MM.1S (cell line): ENCODE results near the gene SPATA17.

Source experiments
- DNase-seq: peaks from one replicate; pipeline ENCODE4 v3.0.0-alpha.2; 2015
- H2AFZ ChIP-seq: fragments of 300-600 bp; sonication (generic); 2 replicates; pipeline ENCODE4 v1.6.0; 2016; ENCODE audit warnings: antibody characterized with exemption, low read length
- H3F3A ChIP-seq: fragments of 300-600 bp; sonication (generic); 2 replicates; pipeline ENCODE4 v1.6.1; 2016; ENCODE audit warnings: mild to moderate bottlenecking, antibody characterized with exemption, low read length, moderate library complexity, mixed read lengths; ENCODE audit not compliant: insufficient read depth
- H3K27ac ChIP-seq: fragments of 300-600 bp; sonication (generic); 2 replicates; pipeline ENCODE4 v1.5.1; 2016; ENCODE audit warnings: mild to moderate bottlenecking, low read length
- H3K27me3 ChIP-seq: fragments of 300-600 bp; sonication (generic); replicated peaks from 2 replicates; pipeline ENCODE4 v1.6.0; 2016; ENCODE audit warnings: low read length; ENCODE audit not compliant: insufficient read depth
- H3K36me3 ChIP-seq: fragments of 300-600 bp; sonication (generic); replicated peaks from 2 replicates; pipeline ENCODE4 v1.6.1; 2016; ENCODE audit warnings: mild to moderate bottlenecking, low read length, mixed read lengths; ENCODE audit not compliant: insufficient read depth
- H3K4me1 ChIP-seq: fragments of 300-600 bp; sonication (generic); 2 replicates; pipeline ENCODE4 v1.6.1; 2016; ENCODE audit warnings: low read length, mixed read lengths
- H3K4me2 ChIP-seq: fragments of 300-600 bp; sonication (generic); 2 replicates; pipeline ENCODE4 v1.6.0; 2016; ENCODE audit warnings: low read depth, low read length
- H3K4me3 ChIP-seq: fragments of 300-600 bp; sonication (generic); 2 replicates; pipeline ENCODE4 v1.5.1; 2016; ENCODE audit warnings: low read length, mixed read lengths
- H3K79me2 ChIP-seq: fragments of 300-600 bp; sonication (generic); 2 replicates; pipeline ENCODE4 v1.6.1; 2016; ENCODE audit warnings: mixed run types, low read length, mixed read lengths
- H3K9ac ChIP-seq: fragments of 300-600 bp; sonication (generic); 2 replicates; pipeline ENCODE4 v1.6.1; 2016; ENCODE audit warnings: low read length, mixed read lengths
- H3K9me2 ChIP-seq: fragments of 300-600 bp; sonication (generic); replicated peaks from 2 replicates; pipeline ENCODE4 v1.6.1; 2016; ENCODE audit warnings: mild to moderate bottlenecking, low read length, mixed read lengths; ENCODE audit not compliant: insufficient read depth
- H3K9me3 ChIP-seq: fragments of 300-600 bp; sonication (generic); replicated peaks from 2 replicates; pipeline ENCODE4 v1.6.1; 2016; ENCODE audit warnings: mild to moderate bottlenecking, low read length, mixed read lengths; ENCODE audit not compliant: insufficient read depth
- H4K20me1 ChIP-seq: fragments of 300-600 bp; sonication (generic); 2 replicates; pipeline ENCODE4 v1.6.1; 2016; ENCODE audit warnings: mild to moderate bottlenecking, low read length, moderate library complexity, mixed read lengths; ENCODE audit not compliant: insufficient read depth
- CTCF ChIP-seq: fragments of 300-600 bp; sonication (generic); IDR thresholded peaks from 2 replicates; pipeline ENCODE4 v1.5.1; 2016; ENCODE audit warnings: antibody characterized with exemption, low read length, mixed read lengths
- EZH2 ChIP-seq: fragments of 300-600 bp; sonication (generic); optimal IDR thresholded peaks from 2 replicates; pipeline ENCODE3; 2017; ENCODE audit warnings: low read depth, mild to moderate bottlenecking, antibody characterized with exemption, low read length, mixed read lengths
- EZH2phosphoT487 ChIP-seq: fragments of 300-600 bp; sonication (generic); IDR thresholded peaks from 2 replicates; pipeline ENCODE4 v1.6.1; 2018; ENCODE audit warnings: antibody characterized with exemption, low read length

SPATA17 gene

GRCh38 chr1:217673387-217673786 is 42.2 kb downstream of the SPATA17 start:
- no peak overlapping the region for H3K4me2 ChIP-seq
- H3K4me3 ChIP-seq: no peak overlapping the region
- H3K27me3 ChIP-seq: no peaks in the 10 kb centered on the region
- H3K36me3 ChIP-seq: no peaks in the 10 kb centered on the region
- H3F3A ChIP-seq: no peaks in the 10 kb centered on the region
- no peak for DNase-seq
- no peaks in the 10 kb centered on the region for H3K9me3 ChIP-seq
- no peak overlapping the region for H3K27ac ChIP-seq
- no peak overlapping the region for H3K9ac ChIP-seq
- H3K9me2 ChIP-seq: no peaks in the 10 kb centered on the region
- no peak for TF ChIP-seq EZH2phosphoT487
- no peak for TF ChIP-seq CTCF
- TF ChIP-seq EZH2: no peak
- H3K4me1 ChIP-seq: no peaks in the 10 kb centered on the region
- no peak overlapping the region for H2AFZ ChIP-seq
- H4K20me1 ChIP-seq: no peaks in the 10 kb centered on the region
- H3K79me2 ChIP-seq: no peaks in the 10 kb centered on the region

GRCh38 chr1:217674028-217674729 is 43.0 kb downstream of the SPATA17 start:
- no peak for TF ChIP-seq EZH2phosphoT487
- no peak for TF ChIP-seq CTCF
- no peak for TF ChIP-seq EZH2
- no peaks in the 10 kb centered on the region for H3K36me3 ChIP-seq
- no peaks in the 10 kb centered on the region for H4K20me1 ChIP-seq
- no peak overlapping the region for H3K4me3 ChIP-seq
- no peaks in the 10 kb centered on the region for H3K27me3 ChIP-seq
- H3K9me3 ChIP-seq: no peaks in the 10 kb centered on the region
- H3K79me2 ChIP-seq: no peaks in the 10 kb centered on the region
- H3K4me2 ChIP-seq: no peak overlapping the region
- no peaks in the 10 kb centered on the region for H3F3A ChIP-seq
- no peak overlapping the region for H2AFZ ChIP-seq
- no peak overlapping the region for H3K27ac ChIP-seq
- no peaks in the 10 kb centered on the region for H3K4me1 ChIP-seq
- no peak overlapping the region for H3K9ac ChIP-seq
- H3K9me2 ChIP-seq: no peaks in the 10 kb centered on the region
- DNase-seq: no peak

GRCh38 chr1:217681806-217682205 is 50.7 kb downstream of the SPATA17 start:
- H3K9me2 ChIP-seq: no peaks in the 10 kb centered on the region
- TF ChIP-seq EZH2 (no peak), EZH2phosphoT487 (no peak), CTCF (no peak)
- no peak overlapping the region for H3K27ac ChIP-seq
- H3K9me3 ChIP-seq: no peaks in the 10 kb centered on the region
- DNase-seq: no peak
- no peaks in the 10 kb centered on the region for H3K4me1 ChIP-seq
- no peak overlapping the region for H2AFZ ChIP-seq
- H3K4me2 ChIP-seq: no peak overlapping the region
- H3K27me3 ChIP-seq: no peaks in the 10 kb centered on the region
- no peak overlapping the region for H3K9ac ChIP-seq
- H3F3A ChIP-seq: no peaks in the 10 kb centered on the region
- H3K4me3 ChIP-seq: no peak overlapping the region
- no peaks in the 10 kb centered on the region for H4K20me1 ChIP-seq
- H3K79me2 ChIP-seq: no peaks in the 10 kb centered on the region
- H3K36me3 ChIP-seq: no peaks in the 10 kb centered on the region
